GM12873 (cell line): ENCODE data around the gene STPG4.

Experiments used
- TF ChIP-seq, protein P1 (sequence below): IDR thresholded peaks from 2 replicates; pipeline ENCODE4 v1.5.1; 2012; ENCODE audit warnings: low read depth, mild to moderate bottlenecking, moderate library complexity, low read length, control low read depth; ENCODE audit not compliant: insufficient read depth; ENCODE audit errors: missing control alignments

STPG4 gene

DNA sequence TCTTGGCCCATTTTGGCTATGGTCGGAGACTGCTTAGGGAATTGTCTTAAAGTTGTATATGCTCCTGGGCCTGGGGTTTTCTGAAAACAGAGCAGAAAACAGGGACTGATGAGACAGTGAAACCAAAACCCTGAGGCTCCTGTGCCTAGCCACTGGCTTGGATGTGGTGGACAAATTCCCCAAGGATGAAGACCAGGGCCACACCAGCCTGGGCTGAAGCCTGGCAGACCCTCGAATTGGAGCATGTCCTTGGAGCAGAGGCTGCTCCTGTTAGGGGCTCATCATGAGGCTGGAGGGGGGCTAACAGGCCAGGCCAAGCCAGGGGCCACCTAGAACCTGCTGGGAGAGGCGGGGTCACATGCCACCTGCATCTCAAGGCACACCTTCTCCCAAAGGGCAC lies 68.1 kb downstream of the STPG4 start:
- TF ChIP-seq, protein P1, sequence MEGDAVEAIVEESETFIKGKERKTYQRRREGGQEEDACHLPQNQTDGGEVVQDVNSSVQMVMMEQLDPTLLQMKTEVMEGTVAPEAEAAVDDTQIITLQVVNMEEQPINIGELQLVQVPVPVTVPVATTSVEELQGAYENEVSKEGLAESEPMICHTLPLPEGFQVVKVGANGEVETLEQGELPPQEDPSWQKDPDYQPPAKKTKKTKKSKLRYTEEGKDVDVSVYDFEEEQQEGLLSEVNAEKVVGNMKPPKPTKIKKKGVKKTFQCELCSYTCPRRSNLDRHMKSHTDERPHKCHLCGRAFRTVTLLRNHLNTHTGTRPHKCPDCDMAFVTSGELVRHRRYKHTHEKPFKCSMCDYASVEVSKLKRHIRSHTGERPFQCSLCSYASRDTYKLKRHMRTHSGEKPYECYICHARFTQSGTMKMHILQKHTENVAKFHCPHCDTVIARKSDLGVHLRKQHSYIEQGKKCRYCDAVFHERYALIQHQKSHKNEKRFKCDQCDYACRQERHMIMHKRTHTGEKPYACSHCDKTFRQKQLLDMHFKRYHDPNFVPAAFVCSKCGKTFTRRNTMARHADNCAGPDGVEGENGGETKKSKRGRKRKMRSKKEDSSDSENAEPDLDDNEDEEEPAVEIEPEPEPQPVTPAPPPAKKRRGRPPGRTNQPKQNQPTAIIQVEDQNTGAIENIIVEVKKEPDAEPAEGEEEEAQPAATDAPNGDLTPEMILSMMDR = no peak

DNA sequence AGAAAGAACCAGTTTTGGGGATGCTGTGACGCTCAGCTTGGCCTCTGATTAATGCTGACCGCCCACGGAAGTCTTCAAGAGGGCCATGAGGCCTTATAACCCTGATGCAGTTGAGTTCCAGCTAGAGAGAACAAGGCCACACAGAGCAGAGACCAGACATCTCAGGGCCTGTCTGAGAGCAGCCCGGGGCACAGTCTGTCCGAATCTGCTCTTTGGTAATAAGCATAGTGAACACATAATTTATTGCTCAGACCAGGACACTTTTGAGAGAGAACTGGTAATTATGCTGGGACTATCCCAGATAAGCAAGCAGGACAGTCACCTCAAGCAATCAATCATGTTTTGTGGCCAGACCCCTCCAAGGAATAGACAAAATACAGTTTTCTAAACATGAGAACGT lies 68.5 kb downstream of the STPG4 start:
- TF ChIP-seq, protein P1 = no peak

DNA sequence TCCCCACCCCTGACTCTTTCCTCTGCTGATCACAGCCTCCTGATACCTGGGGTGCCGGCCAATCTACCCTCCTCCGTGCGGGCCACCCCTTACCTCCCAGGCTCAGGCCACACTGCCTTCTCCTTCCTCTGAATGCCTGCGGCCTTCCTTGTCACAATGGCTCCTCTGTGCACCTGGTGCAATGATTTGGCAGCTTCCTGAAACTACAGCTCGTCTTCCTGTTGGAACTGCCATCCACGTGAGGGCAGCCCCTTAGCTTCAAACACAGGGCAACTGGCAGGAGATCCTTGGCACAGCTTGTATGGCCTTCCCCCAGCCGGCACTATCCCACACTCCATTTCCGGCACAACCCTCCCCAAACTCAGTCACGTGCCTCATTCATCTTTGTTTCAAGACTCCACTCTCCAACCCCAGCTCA lies 69.0 kb downstream of the STPG4 start:
- TF ChIP-seq, protein P1 = no peak

DNA sequence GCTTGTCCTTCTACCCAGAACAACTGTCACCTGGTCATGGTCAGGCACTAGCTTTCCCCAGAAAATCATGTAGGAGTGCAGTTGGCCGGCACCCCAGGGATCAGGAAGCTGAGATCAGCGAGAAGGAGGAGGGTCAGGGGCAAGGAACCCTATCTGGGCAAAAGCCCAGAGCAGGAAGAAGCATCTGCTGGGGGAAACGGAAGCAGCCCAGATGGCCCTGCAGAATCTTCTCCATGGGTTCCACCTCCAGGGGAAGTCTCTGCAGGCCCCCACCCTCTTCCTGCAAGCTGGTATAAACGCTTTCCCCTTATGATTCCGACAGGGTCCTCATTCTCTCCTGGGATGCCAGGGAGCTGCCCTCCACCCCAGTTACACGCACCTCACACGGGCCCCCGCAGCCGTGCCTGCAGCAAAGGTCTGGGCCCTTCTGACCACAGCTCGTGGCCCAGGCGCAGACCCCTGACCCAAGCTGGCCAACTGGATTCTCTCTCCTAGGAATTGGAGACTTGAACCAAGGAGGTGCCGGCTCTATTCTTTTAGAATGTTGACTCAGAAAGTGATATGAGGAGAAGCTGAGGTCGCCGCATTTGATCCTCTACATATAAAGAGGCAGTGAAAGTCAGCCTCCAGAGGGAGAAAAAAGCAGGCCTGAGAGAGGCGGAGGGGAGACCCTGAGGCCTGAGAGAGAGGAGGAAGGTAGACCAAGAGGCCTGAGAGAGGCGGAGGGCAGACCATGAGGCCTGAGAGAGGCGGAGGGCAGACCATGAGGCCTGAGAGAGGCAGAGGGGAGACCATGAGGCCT lies 71.0 kb downstream of the STPG4 start:
- TF ChIP-seq, protein P1 = no peak

DNA sequence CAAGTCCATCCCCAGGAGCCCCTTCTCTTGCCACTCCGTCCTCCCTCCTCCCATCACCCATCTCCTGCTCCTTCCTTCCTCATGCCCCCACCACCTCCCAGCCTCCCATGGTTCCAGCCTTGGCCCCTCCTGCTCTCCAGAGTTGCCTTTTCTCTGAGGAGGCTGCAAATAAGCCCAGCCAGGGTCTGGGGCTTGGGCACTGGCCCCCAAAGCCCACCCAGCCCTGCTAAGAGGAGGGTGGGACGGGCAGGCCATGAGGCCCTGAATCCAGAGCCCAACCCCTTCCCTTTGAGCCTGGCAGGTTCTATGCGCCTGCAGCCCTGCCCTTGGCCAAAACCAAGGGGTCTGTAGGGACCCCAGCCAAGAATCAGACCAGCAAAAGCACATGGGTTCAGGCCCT lies 71.6 kb downstream of the STPG4 start:
- TF ChIP-seq, protein P1 = no peak

DNA sequence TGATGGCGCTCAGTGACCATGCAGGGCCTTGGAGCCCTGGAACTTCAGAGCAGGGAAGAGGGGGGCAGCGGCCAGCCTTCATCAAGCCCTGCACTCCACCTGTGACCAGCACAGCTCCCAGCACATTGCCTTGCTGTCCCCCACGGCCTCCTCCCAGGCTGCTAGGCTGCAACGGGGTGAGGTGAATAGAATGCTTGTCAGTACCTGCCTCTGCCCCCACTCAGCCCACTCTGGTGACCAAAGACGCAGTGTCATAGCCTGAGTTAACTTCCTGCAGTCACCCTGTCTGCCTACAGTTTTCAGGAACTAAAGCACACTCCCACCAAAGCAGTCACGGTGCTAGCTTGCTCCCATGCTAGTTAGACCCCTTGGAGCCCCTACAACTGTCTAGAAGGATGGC lies 72.1 kb downstream of the STPG4 start:
- TF ChIP-seq, protein P1 = no peak

DNA sequence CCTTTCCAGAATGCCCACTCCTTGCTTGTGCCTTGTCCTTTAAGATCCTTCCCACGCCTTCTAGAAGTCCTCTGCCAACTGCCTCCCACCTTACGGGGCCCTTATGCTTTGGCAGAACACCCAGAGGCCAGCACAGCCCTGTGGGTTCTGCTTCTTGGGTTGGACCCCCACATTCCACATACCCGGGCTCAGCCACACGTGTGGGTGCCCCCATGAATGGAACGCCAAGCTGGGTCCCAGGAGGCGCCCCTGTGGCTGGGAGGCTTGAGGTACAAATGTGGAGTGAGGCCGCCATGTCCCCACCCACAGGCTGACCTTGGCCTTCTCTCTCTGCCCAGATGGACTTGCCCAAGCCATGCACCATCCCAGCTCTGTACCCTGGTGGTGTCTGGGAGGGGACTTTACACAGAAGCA lies 74.2 kb downstream of the STPG4 start:
- TF ChIP-seq, protein P1 = no peak
